CD4-positive, alpha-beta T cell treated with Interleukin-15 for 1 hour (primary cell): ENCODE data around the gene EFCAB8.

ENCODE experiments used
- DNase-seq: peaks from one replicate; pipeline ENCODE4 v3.0.0-alpha.2; 2020

EFCAB8 gene

DNA sequence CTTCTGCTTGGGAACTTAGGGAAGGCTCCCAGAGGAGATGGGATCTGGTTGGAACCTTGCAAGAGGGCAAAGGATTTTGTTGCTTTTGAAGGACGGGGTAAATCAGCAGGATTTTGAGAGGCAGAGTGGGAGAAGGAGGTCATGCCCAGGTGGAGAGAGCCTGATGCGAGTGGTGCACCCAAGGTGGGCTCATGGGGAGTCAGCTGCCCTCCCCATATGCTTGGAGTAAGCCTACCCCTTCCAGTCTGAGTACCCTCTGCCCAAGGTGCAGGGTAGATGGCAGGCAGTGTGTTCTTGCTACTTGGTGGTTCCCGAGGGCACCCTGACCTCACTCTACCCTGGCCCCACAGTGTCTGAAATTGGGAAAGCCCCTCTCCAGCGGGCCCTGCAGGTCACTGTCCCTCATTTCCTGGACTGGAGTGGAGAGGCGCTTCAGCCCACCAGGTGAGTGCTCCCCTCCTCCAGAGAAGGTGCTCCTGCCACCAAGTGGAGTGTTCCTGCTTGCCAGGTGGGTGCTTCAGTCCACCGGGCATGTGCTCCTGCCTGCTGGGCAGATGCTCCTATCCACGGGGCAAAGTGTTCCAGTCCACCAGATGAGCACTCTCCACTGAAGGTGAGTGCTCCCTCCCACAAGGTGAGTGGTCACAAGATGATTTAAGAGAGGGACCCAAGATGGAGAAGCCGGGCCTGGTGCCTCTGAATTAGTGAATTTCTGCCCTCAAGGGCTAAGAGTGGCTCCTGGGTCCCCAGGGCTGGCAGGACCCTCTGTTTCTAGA, 152.1 kb downstream of the EFCAB8 start:
- no peak for DNase-seq
